Astrocyte of the hippocampus (primary cell): ENCODE results near the gene SLC24A1.
A peak's percentile ranks its signal among the peaks of the same experiment; 100 is the strongest.

Source experiments
- DNase-seq: peaks from one replicate; pipeline ENCODE4 v3.0.0; 2011; ENCODE audit warnings: low read depth, low spot score

Gene SLC24A1

DNA sequence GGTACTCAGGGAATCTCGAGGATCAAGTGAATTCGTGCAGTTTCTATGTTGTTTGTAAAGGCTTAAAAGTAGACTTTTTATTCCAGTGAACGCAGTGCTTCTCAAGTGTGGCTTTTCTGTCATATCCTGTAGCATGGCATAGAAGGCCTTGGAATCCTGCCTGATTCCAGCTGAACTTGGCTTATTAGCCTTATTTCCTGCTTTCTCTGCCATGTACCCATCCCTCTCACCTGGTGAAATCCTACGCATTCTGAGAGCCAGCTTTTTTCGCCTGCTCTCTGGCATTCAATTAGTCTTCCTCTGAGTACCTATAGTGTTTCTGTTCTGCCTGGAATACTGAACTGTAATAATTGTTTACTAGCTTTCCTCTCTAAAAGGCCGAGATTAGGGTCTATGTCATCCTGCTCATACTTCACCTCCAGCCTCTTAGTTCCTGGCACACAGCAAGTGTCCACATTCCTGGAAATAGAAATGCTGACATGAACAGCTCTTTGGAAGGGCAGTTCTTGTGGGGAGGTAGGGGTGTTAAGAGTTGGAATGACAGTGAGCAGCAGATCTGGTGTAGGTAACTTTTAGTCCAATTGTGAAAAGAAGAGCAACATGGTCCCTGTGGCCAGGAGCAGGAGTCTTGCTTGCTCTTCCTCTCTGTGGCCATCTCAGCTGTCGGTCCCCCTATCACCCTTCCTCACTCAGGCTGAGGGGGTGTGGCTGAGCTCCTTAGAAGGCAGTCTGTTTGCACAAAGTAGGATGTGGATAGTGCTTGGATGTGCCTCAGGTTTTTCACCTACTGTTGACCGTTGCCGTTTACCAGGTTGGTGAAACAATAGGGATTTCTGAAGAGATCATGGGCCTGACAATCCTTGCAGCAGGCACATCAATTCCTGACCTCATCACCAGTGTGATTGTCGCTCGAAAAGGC lies 30.4 kb downstream of the SLC24A1 start:
- DNase-seq = no peak

DNA sequence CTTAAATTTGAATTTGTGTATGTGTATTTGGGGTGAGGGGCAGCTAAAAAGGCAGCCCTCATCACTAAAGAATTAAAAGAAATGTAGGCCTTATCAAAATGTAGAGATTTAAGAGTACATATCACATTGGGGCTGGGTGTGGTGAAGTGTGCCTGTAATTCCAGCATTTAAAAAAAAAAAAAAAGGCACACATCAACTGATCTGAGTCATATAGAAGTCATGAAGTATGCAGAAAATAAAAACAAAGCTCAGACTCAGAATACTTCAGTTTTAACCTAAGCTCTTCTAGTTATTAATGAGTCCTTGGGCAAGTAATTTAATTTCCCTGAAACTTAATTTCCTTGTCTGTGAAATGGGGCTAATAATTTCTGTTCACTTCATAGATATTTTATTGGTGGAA lies 31.6 kb downstream of the SLC24A1 start:
- peak; percentile 20 for DNase-seq

DNA sequence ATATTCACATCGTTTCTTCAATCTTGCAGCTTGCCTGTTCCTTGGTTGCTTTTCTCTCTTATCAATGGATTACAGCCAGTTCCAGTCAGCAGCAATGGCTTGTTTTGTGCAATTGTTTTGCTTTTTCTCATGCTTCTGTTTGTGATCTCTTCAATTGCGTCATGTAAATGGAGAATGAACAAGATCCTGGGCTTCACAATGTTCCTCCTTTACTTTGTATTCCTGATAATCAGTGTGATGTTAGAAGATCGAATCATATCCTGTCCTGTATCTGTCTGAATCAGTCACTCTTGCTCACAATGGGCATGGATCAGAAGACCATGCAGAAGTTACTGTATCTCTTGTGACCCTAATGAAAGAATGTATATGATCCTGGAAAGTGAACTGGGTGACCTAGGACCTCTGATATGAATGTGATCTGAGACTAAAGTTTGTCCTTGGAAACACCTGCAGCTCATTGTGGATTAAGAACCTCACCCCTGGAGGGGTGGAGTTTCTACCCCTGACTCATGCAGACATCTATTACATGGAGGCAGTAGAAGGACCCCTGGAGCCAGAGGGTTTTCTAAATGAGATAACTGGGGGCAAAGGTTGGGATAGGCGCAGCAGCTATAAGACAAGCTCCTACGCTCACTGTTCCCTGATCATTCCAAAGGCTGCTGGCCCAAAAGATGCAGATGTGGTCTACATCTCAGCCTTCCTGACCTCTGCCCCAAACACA lies 32.2 kb downstream of the SLC24A1 start:
- DNase-seq = no peak

DNA sequence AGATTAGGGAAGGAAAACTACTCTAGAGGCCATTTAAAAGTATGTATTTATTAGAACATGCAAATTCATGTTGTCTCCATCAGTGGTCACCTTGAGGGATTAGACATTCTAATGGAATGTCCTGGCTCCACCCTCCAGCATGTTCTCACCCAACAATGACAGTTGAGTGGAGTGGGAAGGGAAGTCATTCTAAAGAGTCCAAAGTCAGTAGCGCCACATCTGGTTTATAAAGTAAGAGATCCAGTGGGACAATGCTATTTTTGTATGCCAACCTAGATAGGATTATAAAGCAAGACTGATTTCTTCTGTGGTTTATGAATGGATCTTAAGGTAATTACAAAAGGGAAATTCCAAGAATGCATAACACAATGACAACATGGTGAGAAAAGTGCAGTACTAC lies 33.3 kb downstream of the SLC24A1 start:
- peak; percentile 78 for DNase-seq

DNA sequence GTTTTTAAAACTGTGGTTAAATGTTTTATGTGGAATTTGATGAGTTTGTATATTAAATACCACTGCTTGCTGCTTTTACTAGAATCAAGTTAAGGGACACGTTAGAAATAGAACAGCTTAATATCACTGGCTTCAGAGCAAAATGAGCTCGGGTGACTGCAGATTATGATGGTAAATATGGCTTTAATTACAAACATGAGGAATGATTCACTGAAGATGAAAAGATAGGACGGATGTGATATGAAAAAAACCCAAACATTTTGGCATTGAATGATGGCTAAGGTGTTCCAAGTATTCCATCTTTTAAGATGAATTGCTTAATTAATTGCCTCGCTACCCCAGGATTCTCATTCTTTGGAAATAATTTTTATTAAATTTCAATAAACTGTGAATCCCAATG lies 33.7 kb downstream of the SLC24A1 start:
- no peak for DNase-seq

- no peak for DNase-seq
Measured at GRCh38 chr15:65659502-65660052, 37.8 kb downstream of the SLC24A1 start.

- no peak for DNase-seq
Measured at GRCh38 chr15:65660927-65661326, 39.2 kb downstream of the SLC24A1 start.

DNA sequence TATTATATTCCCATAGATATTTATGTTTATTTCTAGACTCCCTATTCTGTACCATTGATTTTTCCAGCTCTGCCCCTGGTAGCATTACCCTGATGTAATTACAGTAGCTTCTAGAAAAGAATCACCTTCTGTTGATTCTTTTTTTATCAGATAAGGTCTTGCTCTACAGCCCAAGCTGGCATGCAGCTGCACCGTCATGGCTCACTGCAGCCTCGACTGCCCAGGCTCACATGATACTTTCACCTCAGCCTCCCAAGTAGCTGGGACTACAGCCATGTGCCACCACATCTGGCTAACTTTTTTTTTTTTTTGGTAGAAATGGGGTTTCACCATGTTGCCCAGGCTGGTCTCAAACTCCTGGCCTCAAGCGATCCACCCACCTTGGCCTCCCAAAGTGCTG lies 41.8 kb downstream of the SLC24A1 start:
- no peak for DNase-seq

- no peak for DNase-seq
Measured at GRCh38 chr15:65666257-65666656, 44.5 kb downstream of the SLC24A1 start.

DNA sequence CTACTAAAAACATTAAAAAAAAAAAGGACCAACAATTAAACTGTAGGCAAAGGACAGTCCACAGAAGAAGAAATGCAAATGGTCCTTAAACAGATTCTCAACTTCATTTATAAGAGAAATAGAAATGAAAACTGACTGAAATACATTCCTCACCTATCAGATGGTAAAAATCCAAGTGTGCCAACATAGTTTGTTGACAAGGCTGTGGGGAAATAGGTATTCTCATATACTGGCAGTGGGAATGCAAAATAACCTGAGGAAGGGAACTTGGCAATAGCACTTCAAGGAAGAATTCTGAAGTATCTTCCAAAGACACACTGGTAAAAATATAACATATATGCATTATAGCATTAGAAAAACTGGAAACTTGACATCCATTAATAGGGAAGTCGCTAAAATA lies 53.8 kb downstream of the SLC24A1 start:
- no peak for DNase-seq

GRCh38 chr15:65676123-65676522 lies 54.4 kb downstream of the SLC24A1 start:
- no peak for DNase-seq

- DNase-seq = no peak
Measured at GRCh38 chr15:65680544-65680943, 58.8 kb downstream of the SLC24A1 start.

DNA sequence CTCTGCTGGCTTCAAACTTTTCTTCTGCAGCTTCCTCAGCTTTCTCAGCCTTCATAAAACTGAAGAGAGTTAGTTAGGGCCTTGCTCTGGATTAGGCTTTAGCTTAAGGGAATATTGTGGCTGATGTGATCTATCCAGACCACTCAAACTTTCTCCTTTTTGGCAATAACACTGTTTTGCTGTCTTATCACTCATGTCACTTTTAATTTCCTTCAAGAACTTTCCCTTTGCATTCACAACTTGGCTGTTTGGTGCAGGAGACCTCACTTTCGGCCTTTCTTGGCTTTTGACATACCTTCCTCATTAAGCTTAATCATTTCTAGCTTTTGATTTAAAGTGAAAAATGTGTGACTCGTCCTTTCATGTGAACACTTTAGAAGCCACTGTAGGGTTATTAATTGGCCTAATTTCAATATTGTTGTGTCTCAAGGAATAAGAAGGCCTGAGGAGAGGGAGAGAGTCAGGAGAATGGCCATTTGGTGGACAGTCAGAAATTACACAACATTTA lies 60.7 kb downstream of the SLC24A1 start:
- DNase-seq = no peak

GRCh38 chr15:65688462-65688861 lies 66.7 kb downstream of the SLC24A1 start:
- no peak for DNase-seq

- no peak for DNase-seq
Measured at GRCh38 chr15:65690173-65690572, 68.4 kb downstream of the SLC24A1 start.

DNA sequence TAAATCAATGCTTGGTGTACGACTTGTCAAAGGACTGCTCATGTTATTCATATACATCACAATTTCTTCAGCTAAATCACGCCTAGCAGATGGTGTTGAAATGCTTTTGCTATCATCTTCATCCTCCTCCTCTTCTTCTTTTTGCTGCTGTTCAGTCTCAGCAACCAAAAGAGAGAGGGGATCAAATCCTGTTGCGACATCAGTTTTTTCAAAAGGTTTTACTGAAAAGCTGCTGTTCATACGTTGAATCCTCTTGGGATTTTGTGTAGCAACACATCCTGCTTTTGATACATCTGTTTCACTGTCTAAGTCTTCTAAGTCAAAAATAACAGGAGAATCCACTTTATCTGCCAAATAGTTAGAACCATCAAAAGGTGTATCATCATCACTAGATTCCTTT lies 69.0 kb downstream of the SLC24A1 start:
- DNase-seq = no peak

GRCh38 chr15:65695081-65695480 lies 73.3 kb downstream of the SLC24A1 start:
- DNase-seq = no peak
